Measurements from ENCODE around the gene ERBB2. TPM values are rescaled to one million over a fixed set of nuclear protein-coding genes. Genes with fewer than 3 reads are reported as not detected.

ERBB2 gene
- total RNA-seq, 2 experiments from 2014 or later: 2.4 to 4.6 TPM

DNA sequence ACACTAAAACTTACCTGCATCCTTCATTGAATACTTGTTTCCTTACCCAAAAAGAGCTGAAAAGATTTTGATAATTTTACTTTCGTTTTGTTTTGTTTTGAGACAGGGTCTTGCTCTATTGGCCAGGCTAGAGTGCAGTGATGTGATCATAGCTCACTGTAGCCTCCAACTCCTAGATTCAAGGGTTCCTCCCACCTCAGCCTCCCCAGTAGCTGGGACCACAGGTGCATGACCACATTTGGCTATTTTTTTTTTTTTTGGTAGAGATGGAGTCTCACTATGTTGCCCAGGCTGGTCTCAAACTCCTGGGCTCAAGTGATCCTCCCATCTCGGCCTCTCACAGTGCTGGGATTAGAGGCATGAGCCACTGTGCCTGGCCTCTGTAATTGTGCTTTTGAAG, 44.8 kb upstream of the ERBB2 start:
- ATAC-seq (ENCODE audit: poor library complexity) (no peak), DNase-seq (no peak)
- Histone ChIP-seq H3K36me3 (ENCODE audit: insufficient read depth, low read length) (peaks cover 50% of the 10 kb centered on the region), H3K4me1 (ENCODE audit: insufficient read depth, low read length) (peaks cover 38% of the 10 kb centered on the region), H3K9me3 (ENCODE audit: control insufficient read depth in 1 of 2, insufficient read depth in 1 of 2, low read length in 2 of 2) (no peaks in the 10 kb centered on the region), H3K4me3 (ENCODE audit: low read length) (no peak overlapping the region), H3K27ac (ENCODE audit: low read depth in 1 of 2, low read length in 2 of 2) (no peak overlapping the region), H3K27me3 (ENCODE audit: control insufficient read depth in 1 of 2, insufficient read depth in 2 of 2, low read length in 2 of 2) (no peaks in the 10 kb centered on the region)
- Mint-ChIP-seq H3K9me3 (no peaks in the 10 kb centered on the region), H3K27ac (peak overlapping the region; percentile 75), H3K36me3 (ENCODE audit: low read depth) (peaks cover 52% of the 10 kb centered on the region), H3K4me3 (no peak overlapping the region), H3K4me1 (ENCODE audit: low read depth) (peaks cover 62% of the 10 kb centered on the region), H3K27me3 (no peaks in the 10 kb centered on the region)
- no peak for TF ChIP-seq CTCF (IDR thresholded peaks at IDR 0.05)
- CTCF ChIA-PET: interaction anchor here (1.2 to 2.8 kb wide), 4 partner anchors 10 to 33 kb away, joined by 3 to 66 read pairs (median 19); partner anchors contain the start of genes PNMT, STARD3 and TCAP
- POLR2A ChIA-PET: interaction anchor here (0.7 to 2.7 kb wide), 7 partner anchors 12 to 325 kb away, joined by 3 to 8 read pairs (median 4); partner anchors contain the start of genes IKZF3, MIEN1, PNMT and PSMD3
- intact Hi-C loops (cut with DNase I, micrococcal nuclease): no loop called here

DNA sequence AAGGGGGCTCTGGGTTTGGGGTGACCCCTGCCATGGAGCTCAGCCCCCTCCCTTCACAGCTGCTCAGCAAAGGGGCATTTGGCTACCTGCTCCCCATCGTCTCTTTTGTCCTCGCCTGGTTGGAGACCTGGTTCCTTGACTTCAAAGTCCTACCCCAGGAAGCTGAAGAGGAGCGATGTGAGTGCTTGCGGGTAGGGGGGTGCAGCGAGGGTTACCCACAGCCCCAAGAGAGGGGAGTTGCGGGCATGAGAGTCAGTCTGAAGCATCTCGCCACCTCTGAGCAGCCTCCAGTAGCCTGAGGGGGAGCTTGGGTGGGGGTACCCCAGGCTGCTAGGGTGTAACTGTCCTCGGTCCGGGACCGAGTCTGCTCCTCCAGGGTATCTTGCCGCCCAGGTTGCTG, 41.5 kb upstream of the ERBB2 start:
- ATAC-seq (ENCODE audit: poor library complexity) (no peak), DNase-seq (peak in 1 of 14 experiments; percentile 23)
- Mint-ChIP-seq H3K36me3 (ENCODE audit: low read depth) (peaks cover 68% of the 10 kb centered on the region), H3K4me3 (peak overlapping the region; percentile 11), H3K4me1 (ENCODE audit: low read depth) (peaks cover 47% of the 10 kb centered on the region), H3K9me3 (no peaks in the 10 kb centered on the region), H3K27me3 (no peaks in the 10 kb centered on the region), H3K27ac (peak overlapping the region; percentile 66)
- H3K4me3 ChIP-seq (ENCODE audit: low read length): no peak overlapping the region
- intact Hi-C loops (cut with DNase I, micrococcal nuclease): no loop called here
- peaks cover 40% of the 10 kb centered on the region for H3K4me1 ChIP-seq (ENCODE audit: insufficient read depth, low read length)
- ChIA-PET POLR2A (interaction anchor here (1.1 kb wide), 1 partner anchor 10 kb away, joined by 5 read pairs; the partner anchor contains the start of gene PNMT), CTCF (no interaction called here)
- no peak for TF ChIP-seq CTCF (IDR thresholded peaks at IDR 0.05)
- H3K9me3 ChIP-seq (ENCODE audit: control insufficient read depth in 1 of 2, insufficient read depth in 1 of 2, low read length in 2 of 2): no peaks in the 10 kb centered on the region
- no peak overlapping the region for H3K27ac ChIP-seq (ENCODE audit: low read depth in 1 of 2, low read length in 2 of 2)
- H3K36me3 ChIP-seq (ENCODE audit: insufficient read depth, low read length): peaks cover 73% of the 10 kb centered on the region
- H3K27me3 ChIP-seq (ENCODE audit: control insufficient read depth in 1 of 2, insufficient read depth in 2 of 2, low read length in 2 of 2): no peaks in the 10 kb centered on the region

DNA sequence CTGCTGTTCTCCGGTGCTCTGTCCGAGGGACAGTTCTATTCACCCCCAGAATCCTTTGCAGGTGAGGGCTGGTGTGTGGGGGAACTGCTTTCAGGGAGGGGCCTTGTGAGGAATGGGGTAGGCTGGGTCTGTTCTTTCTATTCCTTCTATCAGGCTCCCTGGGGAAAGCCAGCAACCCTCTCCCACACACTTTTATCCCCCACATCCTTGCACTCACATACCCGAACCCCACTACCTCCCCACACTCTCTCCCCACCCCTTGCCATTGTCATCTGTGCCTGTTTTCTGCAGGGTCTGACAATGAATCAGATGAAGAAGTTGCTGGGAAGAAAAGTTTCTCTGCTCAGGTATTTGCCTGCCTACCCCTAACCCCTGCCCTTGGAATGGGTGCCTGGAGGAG, 41.1 kb upstream of the ERBB2 start:
- no peak for TF ChIP-seq CTCF (IDR thresholded peaks at IDR 0.05)
- H3K4me3 ChIP-seq (ENCODE audit: low read length): no peak overlapping the region
- H3K4me3 Mint-ChIP-seq: no peak overlapping the region
- no peaks in the 10 kb centered on the region for H3K27me3 ChIP-seq (ENCODE audit: control insufficient read depth in 1 of 2, insufficient read depth in 2 of 2, low read length in 2 of 2)
- H3K4me1 Mint-ChIP-seq (ENCODE audit: low read depth): peaks cover 45% of the 10 kb centered on the region
- no peak for ATAC-seq (ENCODE audit: poor library complexity)
- H3K27ac ChIP-seq (ENCODE audit: low read depth in 1 of 2, low read length in 2 of 2): no peak overlapping the region
- intact Hi-C loops (cut with DNase I, micrococcal nuclease): no loop called here
- H3K27me3 Mint-ChIP-seq: no peaks in the 10 kb centered on the region
- no peaks in the 10 kb centered on the region for H3K9me3 ChIP-seq (ENCODE audit: control insufficient read depth in 1 of 2, insufficient read depth in 1 of 2, low read length in 2 of 2)
- DNase-seq: no peak
- peaks cover 66% of the 10 kb centered on the region for H3K36me3 Mint-ChIP-seq (ENCODE audit: low read depth)
- peaks cover 70% of the 10 kb centered on the region for H3K36me3 ChIP-seq (ENCODE audit: insufficient read depth, low read length)
- ChIA-PET POLR2A (interaction anchor here (1.1 kb wide), 1 partner anchor 10 kb away, joined by 5 read pairs; the partner anchor contains the start of gene PNMT), CTCF (no interaction called here)
- peak overlapping the region; percentile 66 for H3K27ac Mint-ChIP-seq
- H3K9me3 Mint-ChIP-seq: no peaks in the 10 kb centered on the region
- H3K4me1 ChIP-seq (ENCODE audit: insufficient read depth, low read length): peaks cover 36% of the 10 kb centered on the region

All from CD4-positive, alpha-beta T cell (primary cell).